HepG2 (cell line): ENCODE data around the gene LTBR. TPM values are rescaled to one million over a fixed set of nuclear protein-coding genes. Genes with fewer than 3 reads are reported as not detected.
A peak's percentile ranks its signal among the peaks of the same experiment; 100 is the strongest.

ENCODE experiments used
- ATF6 ChIP-seq: sonication (generic); formaldehyde crosslinking; conservative IDR thresholded peaks from 2 replicates; pipeline ENCODE4 v1.4.0; 2020; ENCODE audit warnings: missing genetic modification reagents
- FOXA1 ChIP-seq, 2 experiments: fragments of 450-650 bp in 1 of 2; sonication (generic) in 1 of 2; formaldehyde crosslinking in 1 of 2; IDR thresholded peaks; 2 replicates each; pipeline versions ENCODE4 v1.4.0 to v1.6.1; 2016 to 2020; ENCODE audit warnings: missing genetic modification reagents in 1 of 2
- KAT8 ChIP-seq: IDR thresholded peaks from 2 replicates; pipeline ENCODE4 v1.6.1; 2016; ENCODE audit warnings: missing genetic modification reagents, missing compliant biosample characterization
- MTERF4 ChIP-seq: sonication (generic); formaldehyde crosslinking; IDR thresholded peaks from 2 replicates; pipeline ENCODE4 v1.8.0; 2023; ENCODE audit warnings: mild to moderate bottlenecking, missing genetic modification reagents
- MXD4 ChIP-seq: IDR thresholded peaks from 2 replicates; pipeline ENCODE4 v1.6.1; 2016; ENCODE audit warnings: mild to moderate bottlenecking, missing biosample characterization, missing genetic modification reagents
- SNAPC2 ChIP-seq: sonication (generic); formaldehyde crosslinking; IDR thresholded peaks from 2 replicates; pipeline ENCODE4 v1.8.1; 2022; ENCODE audit warnings: mild to moderate bottlenecking, missing genetic modification reagents
- TP53 ChIP-seq: sonication (generic); formaldehyde crosslinking; conservative IDR thresholded peaks from 2 replicates; pipeline ENCODE4 v1.4.0; 2020; ENCODE audit warnings: missing genetic modification reagents
- UBTF ChIP-seq: sonication (generic); formaldehyde crosslinking; IDR thresholded peaks from 2 replicates; pipeline ENCODE4 v1.4.0; 2020; ENCODE audit warnings: mild to moderate bottlenecking, missing genetic modification reagents
- ZNF446 ChIP-seq: sonication (generic); formaldehyde crosslinking; IDR thresholded peaks from 2 replicates; pipeline ENCODE4 v1.5.0; 2020; ENCODE audit warnings: mild to moderate bottlenecking, missing genetic modification reagents
- ZNF549 ChIP-seq: sonication (generic); formaldehyde crosslinking; IDR thresholded peaks from 2 replicates; pipeline ENCODE4 v1.5.0; 2020; ENCODE audit warnings: missing genetic modification reagents
- ZNF687 ChIP-seq: sonication (generic); formaldehyde crosslinking; IDR thresholded peaks from 2 replicates; pipeline ENCODE4 v1.5.1; 2020; ENCODE audit warnings: mild to moderate bottlenecking, missing genetic modification reagents, moderate library complexity
- ZNF709 ChIP-seq: sonication (generic); formaldehyde crosslinking; IDR thresholded peaks from 2 replicates; pipeline ENCODE4 v1.5.0; 2020; ENCODE audit warnings: mild to moderate bottlenecking, missing genetic modification reagents
- ZNF768 ChIP-seq: sonication (generic); formaldehyde crosslinking; IDR thresholded peaks from 2 replicates; pipeline ENCODE4 v1.4.0; 2020; ENCODE audit warnings: missing genetic modification reagents
- ZSCAN30 ChIP-seq: sonication (generic); formaldehyde crosslinking; IDR thresholded peaks from 2 replicates; pipeline ENCODE4 v1.5.0; 2020; ENCODE audit warnings: mild to moderate bottlenecking, missing genetic modification reagents
- polyA plus RNA-seq, 8 experiments: library from polyadenylated mRNA; depleted of rRNA in 3 of 8; stranded (reverse) in 7 of 8; unstranded in 1 of 8; fragments of >200 nt; fragmentation: Illumina TruSeq in 4 of 8; extraction: Trizol in 4 of 8; gene quantifications; 2 replicates each; pipeline versions ENCODE4 v1.2.1 to v1.2.3, GENCODE V29; 2011 to 2016; ENCODE audit warnings: low read depth in 4 of 8, missing spikeins in 1 of 8, mixed read lengths in 1 of 8; ENCODE audit not compliant: insufficient read depth in 1 of 8
- total RNA-seq, 5 experiments: library from RNA; depleted of rRNA; stranded (reverse); fragments of >200 nt; fragmentation: Illumina TruSeq; extraction: Trizol; gene quantifications; 2 replicates each; pipeline ENCODE4 v1.2.3, GENCODE V29; 2016; ENCODE audit warnings: low read depth in 1 of 5
- TF ChIP-seq, protein P1 (sequence below): sonication (generic); formaldehyde crosslinking; conservative IDR thresholded peaks from 2 replicates; pipeline ENCODE4 v1.4.0; 2020; ENCODE audit warnings: mild to moderate bottlenecking, missing genetic modification reagents, moderate library complexity

Gene LTBR
- total and polyA plus RNA-seq, 2 of the 13 experiments (the other 11 are each of a cell fraction or from before 2014, with no cell fraction given) = 31.4 to 34.8 TPM

DNA sequence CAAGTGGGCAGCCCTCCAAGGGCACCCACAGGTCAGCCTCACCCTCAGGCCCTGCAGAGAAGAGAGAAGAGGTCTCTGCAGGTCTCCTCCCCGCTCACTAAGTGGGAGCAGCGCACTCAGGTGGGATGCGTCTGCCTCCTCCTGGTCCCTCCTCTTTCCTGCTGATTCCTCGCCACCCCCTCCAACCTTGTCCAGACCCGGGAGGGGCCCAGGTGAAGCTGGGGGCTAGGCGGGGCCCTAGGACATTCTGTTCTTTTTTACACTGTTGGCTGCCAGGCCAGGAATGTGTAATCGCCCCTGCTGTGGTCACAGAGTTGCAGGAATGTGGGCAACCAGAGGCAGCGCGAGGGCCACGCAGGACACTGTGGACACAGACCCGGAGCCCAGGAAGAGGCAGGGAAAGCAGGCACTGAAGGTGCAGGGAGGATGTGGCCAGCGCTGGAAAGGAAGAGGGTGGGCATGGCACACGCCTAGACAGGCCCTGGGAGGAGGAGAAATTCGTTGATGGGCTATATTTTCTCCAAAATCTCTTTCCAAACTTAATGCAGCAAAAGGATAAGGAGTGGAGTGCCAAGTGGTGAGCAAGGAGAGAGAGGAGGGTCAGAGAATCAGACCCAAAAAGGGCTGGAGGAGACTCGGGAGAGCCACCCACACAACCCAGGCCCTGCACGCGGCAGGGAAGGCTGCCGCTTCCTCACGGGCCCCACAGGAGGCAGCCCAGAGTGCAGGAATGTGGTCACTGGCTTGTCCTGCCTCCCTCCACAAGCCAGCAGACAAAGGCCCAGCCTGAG lies 7.7 kb upstream of the LTBR start (continued):
- peak; percentile 47 for TF ChIP-seq KAT8 (CRISPR knock-in tag)
- peak; percentile 94 for TF ChIP-seq ZNF687 (CRISPR knock-in tag)
- TF ChIP-seq ZNF768 = peak; percentile 21; the same call in 1 of the 2 replicates
- TF ChIP-seq MXD4 = peak; percentile 39
- TF ChIP-seq, protein P1, sequence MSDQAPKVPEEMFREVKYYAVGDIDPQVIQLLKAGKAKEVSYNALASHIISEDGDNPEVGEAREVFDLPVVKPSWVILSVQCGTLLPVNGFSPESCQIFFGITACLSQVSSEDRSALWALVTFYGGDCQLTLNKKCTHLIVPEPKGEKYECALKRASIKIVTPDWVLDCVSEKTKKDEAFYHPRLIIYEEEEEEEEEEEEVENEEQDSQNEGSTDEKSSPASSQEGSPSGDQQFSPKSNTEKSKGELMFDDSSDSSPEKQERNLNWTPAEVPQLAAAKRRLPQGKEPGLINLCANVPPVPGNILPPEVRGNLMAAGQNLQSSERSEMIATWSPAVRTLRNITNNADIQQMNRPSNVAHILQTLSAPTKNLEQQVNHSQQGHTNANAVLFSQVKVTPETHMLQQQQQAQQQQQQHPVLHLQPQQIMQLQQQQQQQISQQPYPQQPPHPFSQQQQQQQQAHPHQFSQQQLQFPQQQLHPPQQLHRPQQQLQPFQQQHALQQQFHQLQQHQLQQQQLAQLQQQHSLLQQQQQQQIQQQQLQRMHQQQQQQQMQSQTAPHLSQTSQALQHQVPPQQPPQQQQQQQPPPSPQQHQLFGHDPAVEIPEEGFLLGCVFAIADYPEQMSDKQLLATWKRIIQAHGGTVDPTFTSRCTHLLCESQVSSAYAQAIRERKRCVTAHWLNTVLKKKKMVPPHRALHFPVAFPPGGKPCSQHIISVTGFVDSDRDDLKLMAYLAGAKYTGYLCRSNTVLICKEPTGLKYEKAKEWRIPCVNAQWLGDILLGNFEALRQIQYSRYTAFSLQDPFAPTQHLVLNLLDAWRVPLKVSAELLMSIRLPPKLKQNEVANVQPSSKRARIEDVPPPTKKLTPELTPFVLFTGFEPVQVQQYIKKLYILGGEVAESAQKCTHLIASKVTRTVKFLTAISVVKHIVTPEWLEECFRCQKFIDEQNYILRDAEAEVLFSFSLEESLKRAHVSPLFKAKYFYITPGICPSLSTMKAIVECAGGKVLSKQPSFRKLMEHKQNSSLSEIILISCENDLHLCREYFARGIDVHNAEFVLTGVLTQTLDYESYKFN (CRISPR knock-in tag) = peak; percentile 13; the same call in 1 of the 2 replicates
- TF ChIP-seq FOXA1 (IDR thresholded peaks at IDR 0.05) = no peak
- no peak for TF ChIP-seq FOXA1 (CRISPR knock-in tag; IDR thresholded peaks at IDR 0.05)
- TF ChIP-seq SNAPC2 (CRISPR knock-in tag) = no peak
- TF ChIP-seq ZSCAN30 (CRISPR knock-in tag) = no peak
- TF ChIP-seq MTERF4 (CRISPR knock-in tag) = no peak
- no peak for TF ChIP-seq ZNF549 (CRISPR knock-in tag)
- no peak for TF ChIP-seq TP53 (CRISPR knock-in tag)
- TF ChIP-seq ZNF446 = no peak
- peak; percentile 37 for TF ChIP-seq UBTF
- TF ChIP-seq ATF6 (CRISPR knock-in tag) = no peak
- peak; percentile 47; the same call in 1 of the 2 replicates for TF ChIP-seq ZNF709 (CRISPR knock-in tag)
